Measurements from ENCODE around the gene SLC22A23.

SLC22A23 gene

GRCh38 chr6:3309391-3310050 is 147.3 kb downstream of the SLC22A23 start:
- no peak overlapping the region; the same call in 1 of the 2 replicates for H3K27ac ChIP-seq
- TF ChIP-seq ZFX (IDR thresholded peaks at IDR 0.05) (no peak), CTCF (conservative IDR thresholded peaks at IDR 0.05) (no peak)

GRCh38 chr6:3308106-3308505 is 148.7 kb downstream of the SLC22A23 start:
- no peak overlapping the region for H3K27ac ChIP-seq
- no peak for TF ChIP-seq ZFX (IDR thresholded peaks at IDR 0.05)
- TF ChIP-seq CTCF (conservative IDR thresholded peaks at IDR 0.05), result no peak

GRCh38 chr6:3307436-3307835 is 149.4 kb downstream of the SLC22A23 start:
- TF ChIP-seq ZFX (IDR thresholded peaks at IDR 0.05), result no peak
- no peak for TF ChIP-seq CTCF (conservative IDR thresholded peaks at IDR 0.05)
- H3K27ac ChIP-seq, result no peak overlapping the region

GRCh38 chr6:3306848-3307247 is 150.0 kb downstream of the SLC22A23 start:
- TF ChIP-seq ZFX (IDR thresholded peaks at IDR 0.05) (no peak), CTCF (conservative IDR thresholded peaks at IDR 0.05) (no peak)
- H3K27ac ChIP-seq, result no peak overlapping the region

- H3K27ac ChIP-seq, result no peak overlapping the region
- TF ChIP-seq CTCF (conservative IDR thresholded peaks at IDR 0.05) (no peak), ZFX (IDR thresholded peaks at IDR 0.05) (no peak)
Observed at GRCh38 chr6:3305831-3306230, 151.0 kb downstream of the SLC22A23 start.

GRCh38 chr6:3305216-3305565 is 151.7 kb downstream of the SLC22A23 start:
- TF ChIP-seq CTCF (conservative IDR thresholded peaks at IDR 0.05) (no peak), ZFX (IDR thresholded peaks at IDR 0.05) (no peak)
- no peak overlapping the region for H3K27ac ChIP-seq

GRCh38 chr6:3304500-3305215 is 152.2 kb downstream of the SLC22A23 start:
- no peak overlapping the region for H3K27ac ChIP-seq
- no peak for TF ChIP-seq ZFX (IDR thresholded peaks at IDR 0.05)
- no peak for TF ChIP-seq CTCF (conservative IDR thresholded peaks at IDR 0.05)

Measured in C4-2B (cell line).